A673 (cell line): ENCODE measurements around the gene MRTFA.
A peak's percentile ranks its signal among the peaks of the same experiment; 100 is the strongest.

Source experiments
- EZH2 ChIP-seq: fragments of 200-600 bp; sonication (generic); IDR thresholded peaks from 2 replicates; pipeline ENCODE4 v1.6.1; 2017; ENCODE audit warnings: borderline replicate concordance, low read depth, mild to moderate bottlenecking, mixed read lengths, antibody characterized with exemption, low read length; ENCODE audit not compliant: poor library complexity, severe bottlenecking
- TF ChIP-seq, protein P1 (sequence below): fragments of 300-800, 200-600 bp; sonication (generic); conservative IDR thresholded peaks from 2 replicates; pipeline ENCODE4 v1.5.1; 2017; ENCODE audit warnings: low read depth, mild to moderate bottlenecking, antibody characterized with exemption, low read length, moderate library complexity, mixed read lengths

- TF ChIP-seq, protein P1, sequence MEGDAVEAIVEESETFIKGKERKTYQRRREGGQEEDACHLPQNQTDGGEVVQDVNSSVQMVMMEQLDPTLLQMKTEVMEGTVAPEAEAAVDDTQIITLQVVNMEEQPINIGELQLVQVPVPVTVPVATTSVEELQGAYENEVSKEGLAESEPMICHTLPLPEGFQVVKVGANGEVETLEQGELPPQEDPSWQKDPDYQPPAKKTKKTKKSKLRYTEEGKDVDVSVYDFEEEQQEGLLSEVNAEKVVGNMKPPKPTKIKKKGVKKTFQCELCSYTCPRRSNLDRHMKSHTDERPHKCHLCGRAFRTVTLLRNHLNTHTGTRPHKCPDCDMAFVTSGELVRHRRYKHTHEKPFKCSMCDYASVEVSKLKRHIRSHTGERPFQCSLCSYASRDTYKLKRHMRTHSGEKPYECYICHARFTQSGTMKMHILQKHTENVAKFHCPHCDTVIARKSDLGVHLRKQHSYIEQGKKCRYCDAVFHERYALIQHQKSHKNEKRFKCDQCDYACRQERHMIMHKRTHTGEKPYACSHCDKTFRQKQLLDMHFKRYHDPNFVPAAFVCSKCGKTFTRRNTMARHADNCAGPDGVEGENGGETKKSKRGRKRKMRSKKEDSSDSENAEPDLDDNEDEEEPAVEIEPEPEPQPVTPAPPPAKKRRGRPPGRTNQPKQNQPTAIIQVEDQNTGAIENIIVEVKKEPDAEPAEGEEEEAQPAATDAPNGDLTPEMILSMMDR = peak; percentile 80
- TF ChIP-seq EZH2 = no peak
Observed at GRCh38 chr22:40436505-40437431, 199.8 kb downstream of the MRTFA start.
